CD14-positive monocyte (primary cell): ENCODE data around the gene ACSF3. TPM values are rescaled to one million over a fixed set of nuclear protein-coding genes. Genes with fewer than 3 reads are reported as not detected.
A peak's percentile ranks its signal among the peaks of the same experiment; 100 is the strongest.

ENCODE experiments used
- DNase-seq, 3 donors: peaks; one replicate each; pipeline ENCODE4 v3.0.0-alpha.2; 2011 to 2022
- H2AFZ ChIP-seq: 2 replicates; pipeline ENCODE4 v1.6.0; 2012; ENCODE audit warnings: mild to moderate bottlenecking, low read depth, low read length, inconsistent platforms; ENCODE audit not compliant: insufficient read depth, poor library complexity, severe bottlenecking
- H3K27ac ChIP-seq, 2 donors: 1 replicate in 1 of 2; 2 replicates in 1 of 2; pipeline ENCODE4 v1.5.1; 2012 to 2013; ENCODE audit warnings: low read length in 2 of 2, control low read depth in 1 of 2, inconsistent platforms in 1 of 2, low read depth in 1 of 2, mild to moderate bottlenecking in 1 of 2
- H3K27me3 ChIP-seq, 2 donors: one replicate each; pipeline versions ENCODE4 v1.6.0 to v1.6.1; 2011 to 2013; ENCODE audit warnings: low read length in 2 of 2; ENCODE audit not compliant: control insufficient read depth in 2 of 2, insufficient read depth in 2 of 2
- H3K36me3 ChIP-seq, 2 donors: replicated peaks in 1 of 2; 1 replicate in 1 of 2; 2 replicates in 1 of 2; pipeline versions ENCODE4 v1.5.1 to v1.6.1; 2012 to 2013; ENCODE audit warnings: low read length in 2 of 2, control low read depth in 1 of 2, inconsistent platforms in 1 of 2, mild to moderate bottlenecking in 1 of 2; ENCODE audit not compliant: insufficient read depth in 2 of 2, control insufficient read depth in 1 of 2
- H3K4me1 ChIP-seq, 2 donors: 1 replicate in 1 of 2; 2 replicates in 1 of 2; pipeline versions ENCODE4 v1.5.1 to v1.6.1; 2012 to 2013; ENCODE audit warnings: low read length in 2 of 2, control low read depth in 1 of 2, inconsistent platforms in 1 of 2, mild to moderate bottlenecking in 1 of 2, moderate library complexity in 1 of 2; ENCODE audit not compliant: insufficient read depth in 2 of 2, control insufficient read depth in 1 of 2
- H3K4me2 ChIP-seq: replicated peaks from 2 replicates; pipeline ENCODE3; 2012; ENCODE audit warnings: low read length, moderate library complexity, mild to moderate bottlenecking; ENCODE audit not compliant: poor library complexity, severe bottlenecking; ENCODE audit errors: extremely low read depth
- H3K4me3 ChIP-seq, 3 experiments: fragments of 200-600 bp in 1 of 3; sonication (generic) in 1 of 3; replicated peaks in 1 of 3; 1 replicate in 2 of 3; 2 replicates in 1 of 3; pipeline ENCODE4 v1.5.1; 2011 to 2013; ENCODE audit warnings: low read length in 3 of 3, mild to moderate bottlenecking in 3 of 3, control low read depth in 2 of 3, low read depth in 2 of 3, inconsistent platforms in 1 of 3, moderate library complexity in 1 of 3
- H3K79me2 ChIP-seq: 2 replicates; pipeline ENCODE4 v1.6.0; 2012; ENCODE audit warnings: mild to moderate bottlenecking, control low read depth, inconsistent platforms, low read length, moderate library complexity; ENCODE audit not compliant: insufficient read depth
- H3K9ac ChIP-seq: 2 replicates; pipeline ENCODE4 v1.6.0; 2017; ENCODE audit warnings: low read length, mild to moderate bottlenecking; ENCODE audit not compliant: insufficient read depth, poor library complexity, severe bottlenecking
- H3K9me3 ChIP-seq, 2 donors: replicated peaks in 1 of 2; 1 replicate in 1 of 2; 2 replicates in 1 of 2; pipeline versions ENCODE4 v1.5.1 to v1.6.1; 2012 to 2013; ENCODE audit warnings: low read length in 2 of 2, control low read depth in 1 of 2; ENCODE audit not compliant: control insufficient read depth in 1 of 2, insufficient read depth in 1 of 2
- H4K20me1 ChIP-seq: 2 replicates; pipeline ENCODE4 v1.6.0; 2012; ENCODE audit warnings: mild to moderate bottlenecking, low read length, control low read depth, moderate library complexity; ENCODE audit not compliant: insufficient read depth
- H3K27ac Mint-ChIP-seq, 7 donors: one replicate each; pipeline ENCODE4 v1.8.0; 2020; ENCODE audit warnings: mild to moderate bottlenecking in 7 of 7, mixed read lengths in 7 of 7, moderate library complexity in 6 of 7, inconsistent platforms in 2 of 7
- H3K27me3 Mint-ChIP-seq, 3 donors: one replicate each; pipeline ENCODE4 v1.8.0; 2021 to 2022; ENCODE audit warnings: low read depth in 3 of 3, mild to moderate bottlenecking in 3 of 3, mixed read lengths in 3 of 3, moderate library complexity in 3 of 3, inconsistent platforms in 1 of 3
- H3K36me3 Mint-ChIP-seq, 2 donors: one replicate each; pipeline ENCODE4 v1.8.0; 2020; ENCODE audit warnings: mixed read lengths in 2 of 2, inconsistent platforms in 1 of 2, mild to moderate bottlenecking in 1 of 2
- H3K4me1 Mint-ChIP-seq: one replicate; pipeline ENCODE4 v1.8.0; 2020; ENCODE audit warnings: mild to moderate bottlenecking, mixed read lengths
- H3K4me3 Mint-ChIP-seq, 2 donors: one replicate each; pipeline ENCODE4 v1.8.0; 2020; ENCODE audit warnings: mild to moderate bottlenecking in 2 of 2, mixed read lengths in 2 of 2, moderate library complexity in 1 of 2
- H3K9me3 Mint-ChIP-seq, 7 donors: one replicate each; pipeline ENCODE4 v1.8.0; 2020 to 2022; ENCODE audit warnings: mixed read lengths in 7 of 7, mild to moderate bottlenecking in 6 of 7, moderate library complexity in 6 of 7, inconsistent platforms in 2 of 7
- CTCF ChIP-seq: fragments of 200-600 bp; IDR thresholded peaks from one replicate; pipeline ENCODE4 v1.8.0; 2022; ENCODE audit warnings: antibody characterized with exemption, mild to moderate bottlenecking
- WGBS: methylation state at CpG from one replicate; pipeline ENCODE4 v1.1.5; 2013; ENCODE audit warnings: missing lambda C conversion rate; ENCODE audit not compliant: insufficient coverage; 5-methylcytosine and 5-hydroxymethylcytosine counted together
- intact Hi-C, 2 donors: fragments of 100-400 bp; cut with micrococcal nuclease; formaldehyde crosslinking; loops; one replicate each; pipeline versions ENCODE4 v1.15.0 to v1.15.1; 2023
- polyA plus RNA-seq, 3 donors: library from polyadenylated mRNA; depleted of rRNA in 1 of 3; unstranded in 2 of 3; stranded (reverse) in 1 of 3; fragments of 300-500 nt in 2 of 3; fragments of >200 nt in 1 of 3; fragmentation: Illumina TruSeq in 2 of 3; gene quantifications; 1 replicate in 2 of 3; 2 replicates in 1 of 3; pipeline ENCODE4 v1.2.3, GENCODE V29; 2012 to 2021

Gene ACSF3
- polyA plus RNA-seq, 3 donors, result 23.5 to 26.7 (median 26.4) TPM

GRCh38 chr16:89113152-89113547 lies 19.5 kb downstream of the ACSF3 start:
- DNase-seq, result no peak
- Histone ChIP-seq H3K36me3 (peaks cover 39 to 74% of the 10 kb centered on the region in 2 donors), H3K9ac (no peak overlapping the region), H3K4me1 (peaks cover 28 to 38% of the 10 kb centered on the region in 2 donors), H3K4me2 (no peak overlapping the region), H2AFZ (no peak overlapping the region), H3K9me3 (no peaks in the 10 kb centered on the region), H3K79me2 (no peaks in the 10 kb centered on the region), H3K27me3 (no peaks in the 10 kb centered on the region), H3K27ac (no peak overlapping the region), H4K20me1 (no peaks in the 10 kb centered on the region), H3K4me3 (no peak overlapping the region)
- peaks cover 0 to 2% (median 0%) of the 10 kb centered on the region in 7 donors for H3K9me3 Mint-ChIP-seq
- peak overlapping the region in 1 of 7 donors; percentile 63 for H3K27ac Mint-ChIP-seq
- WGBS, result 97% methylated on average over 11 of the region's 12 CpGs
- no peak for TF ChIP-seq CTCF
- peaks cover 0 to 2% (median 0%) of the 10 kb centered on the region in 3 donors for H3K27me3 Mint-ChIP-seq
- H3K4me1 Mint-ChIP-seq, result peaks cover 31% of the 10 kb centered on the region
- intact Hi-C loops, result loop anchor here in 1 of 2 donors (5.0 to 10.0 kb wide), 2 partner anchors 151 to 408 kb away; partner anchors contain the start of genes CTU2 and RNF166
- H3K4me3 Mint-ChIP-seq, result no peak overlapping the region
- H3K36me3 Mint-ChIP-seq, result peaks cover 34 to 35% of the 10 kb centered on the region in 2 donors

- Histone ChIP-seq H3K4me3 (no peak overlapping the region), H3K79me2 (no peaks in the 10 kb centered on the region), H3K9me3 (no peaks in the 10 kb centered on the region), H3K27me3 (no peaks in the 10 kb centered on the region), H3K9ac (no peak overlapping the region), H3K4me2 (no peak overlapping the region), H3K27ac (peak overlapping the region in 1 of 2 donors; percentile 88), H3K4me1 (peaks cover 33 to 43% of the 10 kb centered on the region in 2 donors), H3K36me3 (peaks cover 39 to 71% of the 10 kb centered on the region in 2 donors), H4K20me1 (no peaks in the 10 kb centered on the region), H2AFZ (no peak overlapping the region)
- intact Hi-C loops, result loop anchor here (2.0 to 10.0 kb wide), 3 partner anchors 151 to 543 kb away; partner anchors contain the start of genes CTU2 (in 1 of the 2), RNF166 (in 1 of the 2) and ZC3H18 (in 1 of the 2)
- Mint-ChIP-seq H3K4me1 (peaks cover 36% of the 10 kb centered on the region), H3K9me3 (peaks cover 0 to 2% (median 0%) of the 10 kb centered on the region in 7 donors), H3K27me3 (peaks cover 0 to 2% (median 2%) of the 10 kb centered on the region in 3 donors), H3K36me3 (peaks cover 35 to 36% of the 10 kb centered on the region in 2 donors), H3K27ac (peak overlapping the region in 2 of 7 donors; percentile 92 to 97), H3K4me3 (no peak overlapping the region)
- DNase-seq, result no peak
- 82% methylated on average over 27 of the region's 27 CpGs for WGBS
- no peak for TF ChIP-seq CTCF
Measured at GRCh38 chr16:89113661-89114060, 20.0 kb downstream of the ACSF3 start.
